Stomach (tissue), 4 donors: ENCODE results near the gene LUM.

ENCODE experiments used
- CTCF ChIP-seq, 7 experiments: fragments of 450-650 bp in 4 of 7; fragments of 200-600 bp in 3 of 7; sonication (generic) in 3 of 7; IDR thresholded peaks; one replicate each; pipeline ENCODE4 v1.5.1; 2016 to 2019; ENCODE audit warnings: antibody characterized with exemption in 7 of 7, control low read depth in 2 of 7, mild to moderate bottlenecking in 1 of 7
- EP300 ChIP-seq: sonication (generic); formaldehyde crosslinking; IDR thresholded peaks from one replicate; pipeline ENCODE4 v1.6.1; 2017; ENCODE audit warnings: antibody characterized with exemption
- POLR2A ChIP-seq, 4 donors: fragments of 450-650 bp; IDR thresholded peaks; one replicate each; pipeline ENCODE4 v1.6.1; 2016; ENCODE audit warnings: antibody characterized with exemption in 4 of 4, control low read depth in 2 of 4, mild to moderate bottlenecking in 1 of 4, moderate library complexity in 1 of 4
- POLR2AphosphoS5 ChIP-seq, 3 donors: sonication (generic); formaldehyde crosslinking; IDR thresholded peaks; one replicate each; pipeline ENCODE4 v1.6.1; 2016; ENCODE audit warnings: antibody characterized with exemption in 3 of 3

GRCh38 chr12:91109581-91110310 lies 1.5 kb downstream of the LUM start:
- no peak for TF ChIP-seq CTCF (IDR thresholded peaks at IDR 0.05)
- TF ChIP-seq POLR2AphosphoS5 (IDR thresholded peaks at IDR 0.05) = no peak
- no peak for TF ChIP-seq POLR2A (IDR thresholded peaks at IDR 0.05)
- no peak for TF ChIP-seq EP300
